K562 (cell line): ENCODE measurements around the gene FHDC1. TPM values are rescaled to one million over a fixed set of nuclear protein-coding genes. Genes with fewer than 3 reads are reported as not detected.

ENCODE experiments used
- ATAC-seq: fragments of 200-7000 bp; cut with Tn5 transposase; 3 replicates; pipeline ENCODE4 v1.9.1; 2020; ENCODE audit warnings: moderate library complexity
- BruUV-seq: library from RNA; stranded (reverse); fragments of 400-500 nt; replicated peaks from 2 replicates; lab custom pipeline; 2021; lab: Mats Ljungman, UMichigan
- CTCF ChIA-PET: fragments of 300-600 bp; formaldehyde crosslinking; extraction: SDS; loops from one replicate; lab custom pipeline; 2021; ENCODE audit warnings: low intra/inter-chr PET ratio; lab: Yijun Ruan, JAX
- POLR2A ChIA-PET: fragments of 300-600, 350-650 bp; sonication (Branson Sonifier 250); formaldehyde crosslinking; extraction: SDS; loops from one replicate; lab custom pipeline; 2021; ENCODE audit warnings: antibody characterized with exemption, inconsistent platforms; lab: Yijun Ruan, JAX
- DNase-seq, 4 experiments: peaks; one replicate each; pipeline versions ENCODE4 v3.0.0 to v3.0.0-alpha.2; 2011 to 2018; ENCODE audit warnings: low spot score in 3 of 4, mixed read lengths in 3 of 4; ENCODE audit errors: extremely low read depth in 1 of 4
- FAIRE-seq: peaks from 2 replicates; lab custom pipeline; 2011; peaks lifted over from hg19 to GRCh38; lab: Jason Lieb, UNC
- H2AFZ ChIP-seq: 2 replicates; pipeline ENCODE4 v1.6.0; 2011; ENCODE audit warnings: low read depth, low read length, control low read depth, inconsistent platforms
- H3K27ac ChIP-seq: fragments of 200-600 bp; 3 replicates; pipeline ENCODE4 v1.8.0; 2011; ENCODE audit warnings: low read depth, mild to moderate bottlenecking, control low read depth, inconsistent platforms, low read length, moderate library complexity, mixed read lengths; ENCODE audit errors: extremely low read depth
- H3K27me3 ChIP-seq, 2 experiments: fragments of 300-600 bp in 1 of 2; 2 replicates in 1 of 2; 3 replicates in 1 of 2; pipeline versions ENCODE4 v1.6.0 to v1.8.0; 2011; ENCODE audit warnings: inconsistent platforms in 2 of 2, low read length in 2 of 2, mild to moderate bottlenecking in 1 of 2, mixed read lengths in 1 of 2, moderate library complexity in 1 of 2; ENCODE audit not compliant: control insufficient read depth in 2 of 2, insufficient read depth in 2 of 2
- H3K36me3 ChIP-seq: fragments of 300-600 bp; 3 replicates; pipeline ENCODE4 v1.8.0; 2011; ENCODE audit warnings: mild to moderate bottlenecking, low read length, inconsistent platforms; ENCODE audit not compliant: control insufficient read depth, insufficient read depth
- H3K4me1 ChIP-seq, 2 experiments: fragments of 200-600 bp in 1 of 2; replicated peaks in 1 of 2; 2 replicates in 1 of 2; 3 replicates in 1 of 2; pipeline versions ENCODE4 v1.5.1 to v1.8.0; 2011; ENCODE audit warnings: inconsistent platforms in 2 of 2, low read length in 2 of 2, mild to moderate bottlenecking in 1 of 2, mixed read lengths in 1 of 2, moderate library complexity in 1 of 2; ENCODE audit not compliant: control insufficient read depth in 2 of 2, insufficient read depth in 2 of 2
- H3K4me2 ChIP-seq: 2 replicates; pipeline ENCODE4 v1.6.1; 2011; ENCODE audit warnings: low read length, control low read depth, inconsistent platforms, mixed read lengths; ENCODE audit not compliant: insufficient read depth
- H3K4me3 ChIP-seq: fragments of 200-600 bp; sonication (generic), shearing (Covaris generic); 2 replicates; pipeline ENCODE4 v1.5.1; 2016; ENCODE audit warnings: control low read depth, inconsistent platforms
- H3K79me2 ChIP-seq: fragments of 200-600 bp; 3 replicates; pipeline ENCODE4 v1.8.0; 2011; ENCODE audit warnings: low read length, inconsistent platforms; ENCODE audit not compliant: control insufficient read depth, insufficient read depth
- H3K9ac ChIP-seq, 2 experiments: 2 replicates each; pipeline versions ENCODE4 v1.6.0 to v1.6.1; 2011; ENCODE audit warnings: low read depth in 2 of 2, low read length in 2 of 2, control low read depth in 1 of 2, inconsistent platforms in 1 of 2, mild to moderate bottlenecking in 1 of 2, mixed read lengths in 1 of 2; ENCODE audit not compliant: insufficient read depth in 1 of 2
- H3K9me1 ChIP-seq: one replicate; pipeline ENCODE4 v1.6.0; 2011; ENCODE audit warnings: inconsistent platforms, mild to moderate bottlenecking, low read length, moderate library complexity; ENCODE audit not compliant: control insufficient read depth, insufficient read depth
- H3K9me3 ChIP-seq: replicated peaks from 2 replicates; pipeline ENCODE4 v1.5.1; 2011; ENCODE audit warnings: low read depth, low read length, inconsistent platforms; ENCODE audit not compliant: control insufficient read depth, insufficient read depth
- H4K20me1 ChIP-seq: replicated peaks from 2 replicates; pipeline ENCODE4 v1.6.1; 2011; ENCODE audit warnings: low read length, inconsistent platforms, mixed read lengths; ENCODE audit not compliant: control insufficient read depth, insufficient read depth
- ATF2 ChIP-seq: sonication (generic); formaldehyde crosslinking; IDR thresholded peaks from 2 replicates; pipeline ENCODE4 v1.8.1; 2022; ENCODE audit warnings: missing genetic modification reagents
- FOXA1 ChIP-seq: fragments of 450-650 bp; IDR thresholded peaks from 2 replicates; pipeline ENCODE4 v1.6.1; 2016; ENCODE audit warnings: mild to moderate bottlenecking, borderline replicate concordance
- GTF2F1 ChIP-seq: IDR thresholded peaks from 2 replicates; pipeline ENCODE4 v1.6.1; 2011; ENCODE audit warnings: low read depth, low read length, improper control_type of control experiment
- MAX ChIP-seq: sonication (generic); formaldehyde crosslinking; IDR thresholded peaks from 2 replicates; pipeline ENCODE4 v1.9.0; 2022; ENCODE audit warnings: mild to moderate bottlenecking, missing genetic modification reagents
- PHB2 ChIP-seq: fragments of 450-650 bp; IDR thresholded peaks from 2 replicates; pipeline ENCODE4 v1.6.1; 2017; ENCODE audit warnings: low read depth
- SMAD4 ChIP-seq: fragments of 250-450 bp; sonication (Bioruptor Pico); conservative IDR thresholded peaks from 2 replicates; pipeline ENCODE4 v1.8.0; 2021; ENCODE audit warnings: inconsistent platforms, mild to moderate bottlenecking, moderate library complexity
- TAF7 ChIP-seq: fragments of 450-650 bp; IDR thresholded peaks from 2 replicates; pipeline ENCODE4 v1.6.1; 2016; ENCODE audit warnings: missing genetic modification characterization, missing compliant biosample characterization
- ZNF239 ChIP-seq: fragments of 250-450 bp; sonication (Bioruptor Pico); IDR thresholded peaks from 2 replicates; pipeline ENCODE4 v1.4.0; 2020; ENCODE audit warnings: mild to moderate bottlenecking
- WGBS: fragments of 100-300 bp; shearing (Covaris generic); methylation state at CpG from one replicate; pipeline ENCODE4 v1.1.6; 2016; ENCODE audit warnings: low coverage, mixed read lengths; ENCODE audit not compliant: insufficient coverage; ENCODE audit errors: missing lambda C conversion rate; 5-methylcytosine and 5-hydroxymethylcytosine counted together
- in situ Hi-C: fragments of 300-500 bp; cut with MboI; formaldehyde crosslinking; loops from 4 replicates; pipeline ENCODE4 v1.15.0; 2018; ENCODE audit warnings: inconsistent platforms, mixed read lengths
- intact Hi-C: fragments of 100-400 bp; cut with micrococcal nuclease; formaldehyde crosslinking; loops from 2 replicates; pipeline ENCODE4 v1.14.2; 2022
- polyA plus RNA-seq, 8 experiments: library from polyadenylated mRNA; depleted of rRNA in 4 of 8; stranded (reverse) in 5 of 8; unstranded in 3 of 8; fragments of >200 nt; fragmentation: Nextera tagmentation in 2 of 8; fragmentation: Illumina TruSeq in 1 of 8; extraction: Ambion mirVana in 2 of 8; extraction: Trizol in 1 of 8; gene quantifications; 2 replicates each; pipeline versions ENCODE4 v1.2.1 to v1.2.3, GENCODE V29; 2011 to 2014; ENCODE audit warnings: inconsistent platforms in 1 of 8, missing spikeins in 1 of 8
- total RNA-seq, 7 experiments: library from RNA; depleted of rRNA in 6 of 7; stranded (reverse); fragments of >200 nt in 6 of 7; fragmentation: Illumina TruSeq in 2 of 7; extraction: Trizol in 2 of 7; gene quantifications; 2 replicates each; pipeline versions ENCODE4 v1.2.1 to v1.2.3, GENCODE V29; 2011 to 2021; ENCODE audit warnings: low replicate concordance in 1 of 7
- TF ChIP-seq, protein P1 (sequence below), 2 experiments: fragments of 450-650 bp; conservative IDR thresholded peaks; 2 replicates each; pipeline ENCODE4 v1.6.1; 2017; ENCODE audit warnings: mild to moderate bottlenecking in 2 of 2, moderate library complexity in 2 of 2

The FHDC1 gene
- total and polyA plus RNA-seq, 9 of the 15 experiments (the other 6 are each of a cell fraction or from before 2014, with no cell fraction given), result 0.01 to 0.43 (median 0.07) TPM

DNA sequence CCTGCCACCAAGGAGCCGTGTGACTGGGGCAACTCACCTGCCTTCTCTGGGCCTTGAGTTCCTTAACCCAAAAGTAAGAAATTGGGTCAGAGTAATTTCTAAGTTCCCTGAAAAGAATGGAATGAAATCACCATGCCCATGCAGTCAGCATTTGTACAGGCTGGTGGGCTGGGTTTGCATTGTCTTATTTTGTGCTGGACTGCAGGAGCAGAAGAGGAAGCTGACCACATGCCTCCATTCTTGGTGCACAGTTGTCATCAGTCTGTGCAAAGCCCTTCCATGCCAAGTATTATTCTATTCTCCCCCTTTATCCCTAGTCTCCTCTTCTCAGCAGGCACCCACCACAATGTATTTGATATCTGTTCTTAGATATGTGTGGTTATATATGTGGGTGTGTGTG, 56.3 kb downstream of the FHDC1 start:
- H3K27me3 ChIP-seq, result peaks cover 6 to 40% of the 10 kb centered on the region in 2 experiments
- no peaks in the 10 kb centered on the region for H3K79me2 ChIP-seq
- no peaks in the 10 kb centered on the region for H3K9me1 ChIP-seq
- peaks cover 2 to 15% of the 10 kb centered on the region in 2 experiments; a peak in 3 of 5 replicates for H3K4me1 ChIP-seq
- no peak overlapping the region for H3K27ac ChIP-seq
- no peak for TF ChIP-seq FOXA1
- no peak for TF ChIP-seq MAX (CRISPR knock-in tag)
- no peak for TF ChIP-seq ATF2
- no peak for TF ChIP-seq GTF2F1
- TF ChIP-seq SMAD4 (CRISPR knock-in tag), result no peak
- no peak for TF ChIP-seq PHB2
- TF ChIP-seq, protein P1, sequence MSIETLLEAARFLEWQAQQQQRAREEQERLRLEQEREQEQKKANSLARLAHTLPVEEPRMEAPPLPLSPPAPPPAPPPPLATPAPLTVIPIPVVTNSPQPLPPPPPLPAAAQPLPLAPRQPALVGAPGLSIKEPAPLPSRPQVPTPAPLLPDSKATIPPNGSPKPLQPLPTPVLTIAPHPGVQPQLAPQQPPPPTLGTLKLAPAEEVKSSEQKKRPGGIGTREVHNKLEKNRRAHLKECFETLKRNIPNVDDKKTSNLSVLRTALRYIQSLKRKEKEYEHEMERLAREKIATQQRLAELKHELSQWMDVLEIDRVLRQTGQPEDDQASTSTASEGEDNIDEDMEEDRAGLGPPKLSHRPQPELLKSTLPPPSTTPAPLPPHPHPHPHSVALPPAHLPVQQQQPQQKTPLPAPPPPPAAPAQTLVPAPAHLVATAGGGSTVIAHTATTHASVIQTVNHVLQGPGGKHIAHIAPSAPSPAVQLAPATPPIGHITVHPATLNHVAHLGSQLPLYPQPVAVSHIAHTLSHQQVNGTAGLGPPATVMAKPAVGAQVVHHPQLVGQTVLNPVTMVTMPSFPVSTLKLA (conservative IDR thresholded peaks at IDR 0.05), result no peak
- TF ChIP-seq TAF7 (tag), result no peak
- no peak for TF ChIP-seq ZNF239 (CRISPR knock-in tag)
- no peak overlapping the region for H3K9ac ChIP-seq
- DNase-seq (no peak), FAIRE-seq (no peak), ATAC-seq (no peak)
- 0 out of 2 replicates have a peak, but pooled peaks cover 3% of the 10 kb centered on the region for H4K20me1 ChIP-seq
- no peak overlapping the region for H2AFZ ChIP-seq
- in situ Hi-C loops (no loop called here), intact Hi-C loops (no loop called here)
- POLR2A ChIA-PET, result interaction anchor here (0.8 kb wide), 1 partner anchor 16 kb away, joined by 3 read pairs; no protein-coding TSS in a partner anchor
- H3K4me2 ChIP-seq, result no peak overlapping the region
- H3K36me3 ChIP-seq, result no peaks in the 10 kb centered on the region
- no peaks in the 10 kb centered on the region for H3K9me3 ChIP-seq
- CTCF ChIA-PET, result no interaction called here
- H3K4me3 ChIP-seq, result no peak overlapping the region
- BruUV-seq, result no TSS peak
- 53% methylated on average over 1 of the region's 1 CpG for WGBS
